ENCODE data around the gene SPARC.

- TF ChIP-seq GATA2 (IDR thresholded peaks at IDR 0.05; ENCODE audit: low read depth, low read length) (no peak), GATA3 (IDR thresholded peaks at IDR 0.05; ENCODE audit: low read depth, low read length) (no peak)
Measured at GRCh38 chr5:151678713-151679112, 8.0 kb downstream of the SPARC start.

Measured in SH-SY5Y (cell line).